ENCODE measurements around the gene OCA2.

OCA2 gene

DNA sequence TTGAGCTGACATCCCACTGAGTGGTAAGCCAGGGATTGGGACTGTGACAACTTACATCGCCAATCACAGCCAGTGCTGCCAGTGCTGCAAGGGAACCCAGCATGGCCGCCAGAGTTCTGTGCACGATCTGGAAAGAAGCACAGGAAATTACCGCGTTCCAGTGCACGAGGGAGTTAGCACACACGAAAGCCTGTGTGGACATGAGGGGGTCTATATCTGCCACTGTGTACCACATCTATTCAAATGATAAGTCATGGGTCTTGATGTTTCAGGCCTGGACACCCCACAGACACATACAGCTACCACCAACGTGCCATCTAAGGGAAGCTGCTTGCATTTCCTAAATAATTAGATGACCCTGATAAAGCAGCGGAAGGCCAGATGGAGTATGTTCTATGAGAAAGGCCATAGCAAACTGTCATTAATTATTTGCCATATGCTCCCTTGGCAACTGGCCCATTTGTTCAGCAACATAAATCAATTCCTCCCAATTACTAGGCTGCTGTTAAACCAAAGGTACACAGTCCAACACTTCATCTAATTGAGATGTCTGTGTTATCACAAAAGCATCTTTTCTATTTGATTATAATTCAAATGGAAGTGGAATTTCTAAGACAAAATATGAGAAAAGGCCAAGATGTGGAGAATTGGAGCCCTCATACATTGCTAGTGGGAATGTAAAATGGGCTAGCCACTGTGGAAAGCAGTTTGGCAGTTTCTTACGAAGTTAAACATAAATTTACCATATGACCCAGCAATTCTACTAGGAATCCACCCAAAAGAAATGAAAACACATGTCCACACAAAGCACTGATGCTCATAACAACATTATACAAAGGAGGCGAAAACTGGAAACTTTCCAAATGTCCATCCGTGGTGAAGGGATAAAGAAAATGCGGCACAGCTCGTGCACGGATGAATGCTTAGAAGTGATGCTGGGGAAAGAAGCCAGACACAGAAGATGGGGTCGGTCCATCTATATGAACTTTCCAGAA is 108.3 kb downstream of the OCA2 start:
- Histone ChIP-seq H3K4me1 (ENCODE audit: control insufficient read depth, insufficient read depth, low read length) (no peaks in the 10 kb centered on the region), H3K27ac (ENCODE audit: low read depth, low read length) (no peak overlapping the region), H3K9me3 (ENCODE audit: control insufficient read depth, insufficient read depth, low read length) (no peaks in the 10 kb centered on the region), H3K36me3 (ENCODE audit: control insufficient read depth, insufficient read depth, low read length) (no peaks in the 10 kb centered on the region), H3K27me3 (ENCODE audit: control insufficient read depth, insufficient read depth, low read length) (no peaks in the 10 kb centered on the region), H3K4me3 (ENCODE audit: low read depth, low read length) (no peak overlapping the region), H3K9ac (ENCODE audit: low read depth, low read length) (no peak overlapping the region)

DNA sequence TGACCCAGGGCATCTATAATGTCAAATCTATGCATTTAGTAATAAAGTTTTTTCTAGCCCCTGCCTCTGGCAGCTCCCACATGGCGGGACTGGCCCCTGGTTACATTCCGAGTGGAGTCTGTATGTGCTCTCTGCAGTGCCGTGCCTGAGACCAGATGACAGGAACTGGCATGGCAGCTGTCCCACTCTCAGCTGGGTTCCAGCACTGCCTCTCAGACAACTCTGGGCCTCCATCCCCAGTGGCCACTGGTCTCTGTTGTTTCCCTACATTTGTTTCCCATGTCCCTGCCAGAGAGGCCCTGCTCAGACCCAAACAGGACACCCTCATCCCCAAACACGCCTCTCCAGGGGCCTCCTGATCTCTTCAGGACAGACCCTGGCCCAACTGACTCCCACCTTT is 109.3 kb downstream of the OCA2 start:
- H3K9ac ChIP-seq (ENCODE audit: low read depth, low read length) = no peak overlapping the region
- H3K4me1 ChIP-seq (ENCODE audit: control insufficient read depth, insufficient read depth, low read length) = no peaks in the 10 kb centered on the region
- H3K36me3 ChIP-seq (ENCODE audit: control insufficient read depth, insufficient read depth, low read length) = no peaks in the 10 kb centered on the region
- H3K4me3 ChIP-seq (ENCODE audit: low read depth, low read length) = no peak overlapping the region
- H3K9me3 ChIP-seq (ENCODE audit: control insufficient read depth, insufficient read depth, low read length) = no peaks in the 10 kb centered on the region
- H3K27me3 ChIP-seq (ENCODE audit: control insufficient read depth, insufficient read depth, low read length) = no peaks in the 10 kb centered on the region
- no peak overlapping the region for H3K27ac ChIP-seq (ENCODE audit: low read depth, low read length)

DNA sequence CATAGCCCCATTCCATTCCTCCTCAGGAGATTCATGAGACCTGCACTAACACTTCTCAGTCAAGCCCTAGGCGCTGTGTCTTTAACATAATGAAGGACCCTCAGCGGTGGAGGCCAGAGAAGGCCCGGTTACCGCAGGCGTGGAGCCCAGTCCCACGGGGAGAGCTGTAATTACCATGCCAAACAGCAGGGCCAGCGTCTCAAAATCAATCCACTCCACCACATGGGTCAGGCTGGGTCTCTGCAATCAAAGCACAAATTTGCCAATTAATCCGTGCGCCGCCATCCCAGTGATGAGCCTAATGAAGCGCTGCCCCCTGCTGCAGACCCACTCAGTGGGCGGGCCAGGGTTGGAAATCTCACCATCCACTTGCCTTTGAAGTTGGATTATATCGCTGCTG is 109.7 kb downstream of the OCA2 start:
- Histone ChIP-seq H3K27ac (ENCODE audit: low read depth, low read length) (no peak overlapping the region), H3K9ac (ENCODE audit: low read depth, low read length) (no peak overlapping the region), H3K4me3 (ENCODE audit: low read depth, low read length) (no peak overlapping the region), H3K36me3 (ENCODE audit: control insufficient read depth, insufficient read depth, low read length) (no peaks in the 10 kb centered on the region), H3K4me1 (ENCODE audit: control insufficient read depth, insufficient read depth, low read length) (no peaks in the 10 kb centered on the region), H3K9me3 (ENCODE audit: control insufficient read depth, insufficient read depth, low read length) (no peaks in the 10 kb centered on the region), H3K27me3 (ENCODE audit: control insufficient read depth, insufficient read depth, low read length) (no peaks in the 10 kb centered on the region)

DNA sequence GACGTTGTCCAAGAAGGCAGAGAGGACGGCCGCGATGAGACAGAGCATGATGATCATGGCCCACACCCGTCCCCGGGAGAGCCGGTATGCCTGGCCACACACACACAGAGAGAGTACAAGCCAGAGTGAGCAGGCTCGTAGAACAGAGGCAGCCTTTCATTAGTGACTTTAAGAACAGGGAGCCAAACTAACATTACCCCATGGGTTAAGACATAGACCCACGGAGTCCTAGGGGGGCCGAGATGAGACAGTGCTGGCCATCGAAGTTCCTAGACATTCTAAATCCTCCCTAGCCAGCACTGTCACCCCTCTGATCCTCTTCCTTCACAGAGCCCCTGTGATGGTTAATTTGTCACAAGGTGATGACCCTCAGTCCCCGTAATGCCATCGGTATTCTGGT is 114.0 kb downstream of the OCA2 start:
- Histone ChIP-seq H3K27ac (ENCODE audit: low read depth, low read length) (no peak overlapping the region), H3K9ac (ENCODE audit: low read depth, low read length) (no peak overlapping the region), H3K9me3 (ENCODE audit: control insufficient read depth, insufficient read depth, low read length) (no peaks in the 10 kb centered on the region), H3K36me3 (ENCODE audit: control insufficient read depth, insufficient read depth, low read length) (no peaks in the 10 kb centered on the region), H3K4me1 (ENCODE audit: control insufficient read depth, insufficient read depth, low read length) (no peaks in the 10 kb centered on the region), H3K4me3 (ENCODE audit: low read depth, low read length) (no peak overlapping the region), H3K27me3 (ENCODE audit: control insufficient read depth, insufficient read depth, low read length) (no peaks in the 10 kb centered on the region)

DNA sequence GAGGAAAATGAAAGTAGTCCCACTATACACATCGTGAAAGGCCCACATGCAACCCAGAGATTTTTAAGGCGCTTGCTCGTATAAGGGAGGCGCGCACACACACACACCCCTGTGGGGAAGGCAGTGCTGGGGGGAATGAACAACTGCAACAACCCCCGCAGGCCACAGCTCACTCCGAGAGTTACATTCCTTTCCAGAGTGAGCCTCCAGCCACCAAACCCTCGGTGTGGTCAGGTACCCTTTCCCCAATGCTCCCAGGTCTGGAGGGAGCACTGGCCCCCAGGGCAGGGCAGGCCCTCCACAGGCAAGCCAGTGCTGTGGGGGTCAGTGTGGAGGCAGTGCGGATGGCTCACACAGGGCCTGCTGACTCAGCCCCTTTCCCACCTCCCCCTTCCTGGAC is 115.6 kb downstream of the OCA2 start:
- no peak overlapping the region for H3K4me3 ChIP-seq (ENCODE audit: low read depth, low read length)
- H3K9me3 ChIP-seq (ENCODE audit: control insufficient read depth, insufficient read depth, low read length) = no peaks in the 10 kb centered on the region
- no peaks in the 10 kb centered on the region for H3K27me3 ChIP-seq (ENCODE audit: control insufficient read depth, insufficient read depth, low read length)
- H3K27ac ChIP-seq (ENCODE audit: low read depth, low read length) = no peak overlapping the region
- H3K4me1 ChIP-seq (ENCODE audit: control insufficient read depth, insufficient read depth, low read length) = no peaks in the 10 kb centered on the region
- no peaks in the 10 kb centered on the region for H3K36me3 ChIP-seq (ENCODE audit: control insufficient read depth, insufficient read depth, low read length)
- no peak overlapping the region for H3K9ac ChIP-seq (ENCODE audit: low read depth, low read length)

DNA sequence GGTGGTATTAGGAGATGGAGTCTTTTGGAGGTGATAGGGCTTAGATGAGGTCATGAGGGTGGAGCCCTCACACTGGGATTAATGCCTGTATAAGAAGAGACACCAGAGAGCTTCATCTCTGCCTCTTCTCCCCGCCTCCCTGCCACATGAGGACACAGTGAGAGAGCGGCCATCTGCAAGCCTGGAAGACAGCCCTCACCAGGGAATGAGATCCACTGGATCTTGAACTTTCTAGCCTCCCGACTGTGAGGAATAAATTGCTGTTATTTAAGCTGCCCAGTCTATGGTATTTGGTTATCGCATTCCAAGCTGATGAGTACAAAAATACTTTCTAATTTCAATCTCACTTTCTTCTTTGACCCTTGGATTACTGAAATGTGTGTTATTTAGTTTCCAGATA is 121.4 kb downstream of the OCA2 start:
- H3K27ac ChIP-seq (ENCODE audit: low read depth, low read length) = no peak overlapping the region
- H3K27me3 ChIP-seq (ENCODE audit: control insufficient read depth, insufficient read depth, low read length) = no peaks in the 10 kb centered on the region
- H3K4me3 ChIP-seq (ENCODE audit: low read depth, low read length) = no peak overlapping the region
- H3K9ac ChIP-seq (ENCODE audit: low read depth, low read length) = no peak overlapping the region
- H3K4me1 ChIP-seq (ENCODE audit: control insufficient read depth, insufficient read depth, low read length) = no peaks in the 10 kb centered on the region
- H3K9me3 ChIP-seq (ENCODE audit: control insufficient read depth, insufficient read depth, low read length) = no peaks in the 10 kb centered on the region
- H3K36me3 ChIP-seq (ENCODE audit: control insufficient read depth, insufficient read depth, low read length) = no peaks in the 10 kb centered on the region

DNA sequence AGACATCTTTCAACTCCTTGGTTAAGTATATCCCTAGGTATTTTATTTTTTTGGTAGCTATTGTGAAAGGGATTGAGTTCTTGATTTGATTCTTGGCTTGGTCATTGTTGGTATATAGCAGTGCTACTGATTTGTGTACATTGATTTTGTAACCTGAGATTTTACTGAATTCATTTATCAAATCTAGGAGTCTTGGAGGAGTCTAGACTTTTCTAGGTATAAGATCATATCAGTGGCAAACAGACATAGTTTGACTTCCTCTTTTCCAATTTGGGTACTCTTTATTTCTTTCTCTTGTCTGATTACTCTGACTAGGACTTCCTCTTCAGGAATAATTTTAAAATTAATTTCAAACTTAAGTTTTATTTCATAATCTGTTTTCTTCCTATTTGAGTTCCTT is 125.2 kb downstream of the OCA2 start:
- Histone ChIP-seq H3K9me3 (ENCODE audit: control insufficient read depth, insufficient read depth, low read length) (no peaks in the 10 kb centered on the region), H3K27ac (ENCODE audit: low read depth, low read length) (no peak overlapping the region), H3K4me1 (ENCODE audit: control insufficient read depth, insufficient read depth, low read length) (no peaks in the 10 kb centered on the region), H3K4me3 (ENCODE audit: low read depth, low read length) (no peak overlapping the region), H3K27me3 (ENCODE audit: control insufficient read depth, insufficient read depth, low read length) (no peaks in the 10 kb centered on the region), H3K9ac (ENCODE audit: low read depth, low read length) (no peak overlapping the region), H3K36me3 (ENCODE audit: control insufficient read depth, insufficient read depth, low read length) (no peaks in the 10 kb centered on the region)

DNA sequence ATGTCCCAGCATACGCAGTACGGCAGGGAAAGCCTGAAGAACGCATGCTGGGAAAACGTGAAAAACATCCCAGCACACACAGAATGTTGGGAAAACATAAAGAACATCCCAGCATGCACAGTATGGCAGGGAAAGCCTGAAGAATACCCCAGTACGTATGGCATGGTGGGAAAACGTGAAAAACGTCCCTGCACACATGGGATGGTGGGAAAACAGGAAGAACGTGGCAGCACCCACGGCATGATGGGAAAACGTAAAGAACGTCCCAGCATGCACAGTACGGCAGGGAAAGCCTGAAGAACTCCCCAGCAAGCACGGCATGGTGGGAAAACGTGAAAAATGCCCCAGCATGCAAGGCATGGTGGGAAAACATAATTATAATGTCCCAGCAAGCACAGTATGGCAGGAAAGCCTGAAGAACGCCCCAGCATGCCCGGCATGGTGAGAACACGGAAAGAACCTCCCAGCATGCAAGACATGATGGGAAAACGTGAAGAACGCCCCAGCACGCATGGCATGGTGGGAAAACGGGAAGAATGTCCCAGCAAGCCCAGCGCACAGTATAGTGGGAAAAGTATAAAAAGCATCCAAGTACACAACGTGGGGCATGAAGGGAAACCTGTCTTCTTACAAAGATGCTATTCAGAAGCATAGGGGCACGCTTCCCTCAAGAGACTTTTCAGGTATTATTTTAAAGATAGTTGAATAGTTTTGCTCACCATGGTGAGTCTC is 128.3 kb downstream of the OCA2 start:
- Histone ChIP-seq H3K4me3 (ENCODE audit: low read depth, low read length) (no peak overlapping the region), H3K9me3 (ENCODE audit: control insufficient read depth, insufficient read depth, low read length) (no peaks in the 10 kb centered on the region), H3K36me3 (ENCODE audit: control insufficient read depth, insufficient read depth, low read length) (no peaks in the 10 kb centered on the region), H3K4me1 (ENCODE audit: control insufficient read depth, insufficient read depth, low read length) (no peaks in the 10 kb centered on the region), H3K27ac (ENCODE audit: low read depth, low read length) (no peak overlapping the region), H3K27me3 (ENCODE audit: control insufficient read depth, insufficient read depth, low read length) (no peaks in the 10 kb centered on the region), H3K9ac (ENCODE audit: low read depth, low read length) (no peak overlapping the region)

DNA sequence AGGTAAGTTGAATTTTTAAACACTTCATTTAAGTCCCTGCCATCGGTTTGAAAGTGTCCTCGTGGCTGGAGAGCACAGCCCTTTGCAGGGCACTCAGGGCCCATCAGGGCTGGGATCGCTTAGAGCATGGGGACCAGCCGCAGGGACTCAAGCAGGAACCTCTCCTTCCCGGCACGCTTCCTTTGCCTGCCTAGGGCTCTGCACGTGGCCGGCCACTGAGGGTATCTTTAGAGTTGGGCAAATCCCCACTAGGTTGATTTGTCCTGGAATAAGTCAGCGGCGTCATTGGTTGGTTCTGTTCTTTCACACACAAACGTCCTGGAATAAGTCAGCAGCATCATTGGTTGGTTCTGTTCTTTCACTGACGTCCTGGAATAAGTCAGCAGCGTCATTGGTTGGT is 131.6 kb downstream of the OCA2 start:
- Histone ChIP-seq H3K4me3 (ENCODE audit: low read depth, low read length) (no peak overlapping the region), H3K9me3 (ENCODE audit: control insufficient read depth, insufficient read depth, low read length) (no peaks in the 10 kb centered on the region), H3K27me3 (ENCODE audit: control insufficient read depth, insufficient read depth, low read length) (no peaks in the 10 kb centered on the region), H3K27ac (ENCODE audit: low read depth, low read length) (no peak overlapping the region), H3K36me3 (ENCODE audit: control insufficient read depth, insufficient read depth, low read length) (no peaks in the 10 kb centered on the region), H3K4me1 (ENCODE audit: control insufficient read depth, insufficient read depth, low read length) (no peaks in the 10 kb centered on the region), H3K9ac (ENCODE audit: low read depth, low read length) (no peak overlapping the region)

DNA sequence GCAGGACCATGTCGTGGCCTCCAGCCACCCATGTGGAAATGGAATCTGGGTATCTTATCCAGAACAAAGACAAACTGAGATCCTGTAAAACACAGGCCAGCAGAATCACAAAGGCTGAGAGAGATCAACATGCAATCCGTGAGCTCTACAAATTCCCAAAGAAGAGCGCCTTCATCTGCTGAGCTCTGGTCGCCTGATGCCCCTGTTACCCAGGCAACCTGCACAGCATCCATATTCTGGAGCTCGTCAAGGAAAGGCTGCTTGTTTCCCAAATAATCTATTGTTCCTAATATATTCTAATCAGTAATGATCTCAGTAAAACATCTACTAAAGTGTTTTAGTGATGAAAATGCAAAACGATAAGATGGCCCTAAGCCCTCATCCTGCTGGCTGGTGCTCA is 133.6 kb downstream of the OCA2 start:
- Histone ChIP-seq H3K36me3 (ENCODE audit: control insufficient read depth, insufficient read depth, low read length) (no peaks in the 10 kb centered on the region), H3K4me1 (ENCODE audit: control insufficient read depth, insufficient read depth, low read length) (no peaks in the 10 kb centered on the region), H3K9me3 (ENCODE audit: control insufficient read depth, insufficient read depth, low read length) (no peaks in the 10 kb centered on the region), H3K27ac (ENCODE audit: low read depth, low read length) (no peak overlapping the region), H3K27me3 (ENCODE audit: control insufficient read depth, insufficient read depth, low read length) (no peaks in the 10 kb centered on the region), H3K9ac (ENCODE audit: low read depth, low read length) (no peak overlapping the region), H3K4me3 (ENCODE audit: low read depth, low read length) (no peak overlapping the region)

DNA sequence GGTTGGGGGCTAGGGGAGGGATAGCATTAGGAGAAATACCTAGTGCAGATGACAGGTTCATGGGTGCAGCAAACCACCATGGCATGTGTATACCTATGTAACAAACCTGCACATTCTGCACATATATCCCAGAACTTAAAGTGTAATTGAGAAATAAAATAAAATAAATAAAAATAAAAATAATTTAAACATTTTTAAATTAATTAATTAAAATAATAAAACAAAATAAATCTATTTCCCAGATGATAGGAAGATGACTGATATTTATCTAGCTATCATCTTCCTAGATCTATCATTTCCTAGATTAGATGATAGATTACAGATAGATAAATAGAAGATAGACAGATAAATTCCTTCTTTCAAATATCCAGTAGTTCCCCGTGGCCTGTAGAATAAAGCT is 137.3 kb downstream of the OCA2 start:
- Histone ChIP-seq H3K27ac (ENCODE audit: low read depth, low read length) (no peak overlapping the region), H3K4me3 (ENCODE audit: low read depth, low read length) (no peak overlapping the region), H3K36me3 (ENCODE audit: control insufficient read depth, insufficient read depth, low read length) (no peaks in the 10 kb centered on the region), H3K9me3 (ENCODE audit: control insufficient read depth, insufficient read depth, low read length) (no peaks in the 10 kb centered on the region), H3K27me3 (ENCODE audit: control insufficient read depth, insufficient read depth, low read length) (no peaks in the 10 kb centered on the region), H3K4me1 (ENCODE audit: control insufficient read depth, insufficient read depth, low read length) (no peaks in the 10 kb centered on the region), H3K9ac (ENCODE audit: low read depth, low read length) (no peak overlapping the region)
